A549 (cell line): ENCODE data around the gene WRNIP1. TPM values are rescaled to one million over a fixed set of nuclear protein-coding genes. Genes with fewer than 3 reads are reported as not detected.

Experiments
- ATAC-seq, 2 experiments: fragments of 200-7000 bp in 1 of 2; fragments of >200 bp in 1 of 2; cut with Nextera tagmentation in 1 of 2; cut with Tn5 transposase in 1 of 2; 3 replicates each; pipeline versions ENCODE4 v1.8.0 to v1.9.1; 2018 to 2020; ENCODE audit warnings: mild to moderate bottlenecking in 1 of 2, moderate library complexity in 1 of 2
- CTCF ChIA-PET: fragments of 300-600 bp; sonication (Branson Sonifier 250); formaldehyde crosslinking; extraction: SDS; loops from one replicate; lab custom pipeline; 2021; ENCODE audit warnings: antibody characterized with exemption, inconsistent platforms; lab: Yijun Ruan, JAX
- POLR2A ChIA-PET: fragments of 350-600 bp; formaldehyde crosslinking; extraction: SDS; loops from one replicate; lab custom pipeline; 2021; ENCODE audit warnings: antibody characterized with exemption, inconsistent platforms; lab: Yijun Ruan, JAX
- DNase-seq, 2 experiments: peaks; one replicate each; pipeline versions ENCODE4 v3.0.0 to v3.0.0-alpha.2; 2011 to 2016; ENCODE audit warnings: low read depth in 1 of 2, low spot score in 1 of 2
- FAIRE-seq: peaks from 2 replicates; lab custom pipeline; 2011; peaks lifted over from hg19 to GRCh38; lab: Jason Lieb, UNC
- H3K27ac ChIP-seq, 2 experiments: fragments of >200 bp; sonication (Bioruptor Twin); formaldehyde crosslinking; 3 replicates each; pipeline ENCODE4 v1.5.1; 2016 to 2017
- H3K4me1 ChIP-seq: fragments of >200 bp; sonication (Bioruptor Twin); formaldehyde crosslinking; 3 replicates; pipeline ENCODE4 v1.6.1; 2016
- H3K4me2 ChIP-seq: fragments of >200 bp; sonication (Bioruptor Twin); formaldehyde crosslinking; 3 replicates; pipeline ENCODE4 v1.6.1; 2016
- H3K4me3 ChIP-seq: fragments of >200 bp; sonication (Bioruptor Twin); formaldehyde crosslinking; 3 replicates; pipeline ENCODE4 v1.5.1; 2016
- H3K9me3 ChIP-seq: fragments of >200 bp; sonication (Bioruptor Twin); formaldehyde crosslinking; 3 replicates; pipeline ENCODE4 v1.6.1; 2016
- CBX2 ChIP-seq: fragments of 200-600 bp; sonication (generic); IDR thresholded peaks from 2 replicates; pipeline ENCODE4 v1.6.1; 2016; ENCODE audit warnings: low read depth, mild to moderate bottlenecking, borderline replicate concordance
- CHD4 ChIP-seq: fragments of 200-600 bp; sonication (generic); IDR thresholded peaks from 2 replicates; pipeline ENCODE4 v1.6.1; 2016; ENCODE audit warnings: antibody characterized with exemption, mild to moderate bottlenecking, borderline replicate concordance
- EHF ChIP-seq: fragments of 250-450 bp; sonication (Bioruptor Pico); IDR thresholded peaks from 2 replicates; pipeline ENCODE4 v1.5.0; 2020; ENCODE audit warnings: mild to moderate bottlenecking
- ESRRA ChIP-seq: fragments of 150-350 bp; IDR thresholded peaks from 2 replicates; pipeline ENCODE4 v1.6.1; 2014; ENCODE audit warnings: mild to moderate bottlenecking, low read length, borderline replicate concordance
- FOSB ChIP-seq: fragments of 250-450 bp; sonication (Bioruptor Pico); IDR thresholded peaks from 2 replicates; pipeline ENCODE4 v1.5.0; 2020; ENCODE audit warnings: mild to moderate bottlenecking, moderate library complexity
- GATA3 ChIP-seq: IDR thresholded peaks from 2 replicates; pipeline ENCODE4 v1.6.1; 2012; ENCODE audit warnings: borderline replicate concordance
- HEYL ChIP-seq: fragments of 250-450 bp; sonication (Bioruptor Pico); IDR thresholded peaks from 2 replicates; pipeline ENCODE4 v1.8.0; 2021; ENCODE audit warnings: mild to moderate bottlenecking, moderate library complexity
- HOXB13 ChIP-seq: fragments of 250-450 bp; sonication (Bioruptor Pico); IDR thresholded peaks from 2 replicates; pipeline ENCODE4 v1.5.0; 2020; ENCODE audit warnings: low read depth, mild to moderate bottlenecking, moderate library complexity
- HOXB5 ChIP-seq: fragments of 250-450 bp; sonication (Bioruptor Pico); IDR thresholded peaks from 2 replicates; pipeline ENCODE4 v1.5.0; 2020; ENCODE audit warnings: mild to moderate bottlenecking, moderate library complexity
- JUN ChIP-seq, 2 experiments: fragments of >200 bp; sonication (Bioruptor Twin); formaldehyde crosslinking; IDR thresholded peaks; 2 replicates in 1 of 2; 3 replicates in 1 of 2; pipeline ENCODE4 v1.6.1; 2016 to 2017
- KDM1A ChIP-seq: fragments of 200-600 bp; sonication (generic); IDR thresholded peaks from 2 replicates; pipeline ENCODE4 v1.6.1; 2016; ENCODE audit warnings: low read depth, mild to moderate bottlenecking
- MAFK ChIP-seq: fragments of 450-650 bp; IDR thresholded peaks from 2 replicates; pipeline ENCODE4 v1.6.1; 2014; ENCODE audit not compliant: partially characterized antibody
- MAX ChIP-seq: IDR thresholded peaks from 2 replicates; pipeline ENCODE4 v1.6.1; 2012
- MAZ ChIP-seq: fragments of 150-350 bp; IDR thresholded peaks from 2 replicates; pipeline ENCODE4 v1.6.1; 2014; ENCODE audit warnings: antibody characterized with exemption, low read depth, low read length, borderline replicate concordance
- MYC ChIP-seq: IDR thresholded peaks from 2 replicates; pipeline ENCODE4 v1.6.1; 2012; ENCODE audit warnings: mild to moderate bottlenecking, inconsistent platforms, low read length, improper control_type of control experiment, borderline replicate concordance
- NPAS2 ChIP-seq: fragments of 250-450 bp; sonication (Bioruptor Pico); IDR thresholded peaks from 2 replicates; pipeline ENCODE4 v1.8.0; 2022; ENCODE audit warnings: mild to moderate bottlenecking, moderate library complexity, borderline replicate concordance
- PBX3 ChIP-seq: IDR thresholded peaks from 2 replicates; pipeline ENCODE4 v1.6.1; 2012
- PHF8 ChIP-seq: fragments of 200-600 bp; sonication (generic); IDR thresholded peaks from 2 replicates; pipeline ENCODE4 v1.6.1; 2016; ENCODE audit warnings: low read depth, mild to moderate bottlenecking, antibody characterized with exemption, moderate library complexity, borderline replicate concordance
- POLR2AphosphoS2 ChIP-seq: conservative IDR thresholded peaks from 2 replicates; pipeline ENCODE4 v1.6.1; 2012; ENCODE audit warnings: low read length, improper control_type of control experiment, inconsistent platforms
- RNF2 ChIP-seq: fragments of 200-600 bp; sonication (generic); IDR thresholded peaks from 2 replicates; pipeline ENCODE4 v1.6.1; 2016; ENCODE audit warnings: low read depth, mild to moderate bottlenecking, antibody characterized with exemption, moderate library complexity, borderline replicate concordance
- SREBF2 ChIP-seq: fragments of 450-650 bp; IDR thresholded peaks from 2 replicates; pipeline ENCODE4 v1.6.1; 2014; ENCODE audit warnings: mild to moderate bottlenecking, moderate library complexity
- TFCP2L1 ChIP-seq: fragments of 250-450 bp; sonication (Bioruptor Pico); IDR thresholded peaks from 2 replicates; pipeline ENCODE4 v1.5.0; 2021; ENCODE audit warnings: mild to moderate bottlenecking
- ZC3H11A ChIP-seq: fragments of 450-650 bp; IDR thresholded peaks from 2 replicates; pipeline ENCODE4 v1.6.1; 2014; ENCODE audit warnings: antibody characterized with exemption, mild to moderate bottlenecking
- ZFP36 ChIP-seq: fragments of 450-650 bp; IDR thresholded peaks from 2 replicates; pipeline ENCODE4 v1.6.1; 2014; ENCODE audit warnings: borderline replicate concordance; ENCODE audit not compliant: partially characterized antibody
- WGBS: methylation state at CpG from one replicate; pipeline ENCODE4 v1.1.6; 2017; ENCODE audit errors: missing lambda C conversion rate; 5-methylcytosine and 5-hydroxymethylcytosine counted together
- polyA plus RNA-seq, 4 experiments: library from polyadenylated mRNA; depleted of rRNA in 3 of 4; stranded (reverse); fragments of >200 nt; fragmentation: RNase III in 1 of 4; extraction: RNeasy Plus Mini Kit Qiagen cat#74134 plus additional on column Dnase treatment in 1 of 4; gene quantifications; 2 replicates in 3 of 4; 3 replicates in 1 of 4; pipeline ENCODE4 v1.2.3, GENCODE V29; 2011 to 2017
- TF ChIP-seq, protein P1 (sequence below): fragments of 150-350 bp; IDR thresholded peaks from 2 replicates; pipeline ENCODE4 v1.6.1; 2014; ENCODE audit warnings: low read depth, mild to moderate bottlenecking, low read length
- TF ChIP-seq, protein P2 (sequence below): fragments of 250-450 bp; sonication (Bioruptor Pico); IDR thresholded peaks from 2 replicates; pipeline ENCODE4 v1.5.0; 2020; ENCODE audit warnings: low read depth, mild to moderate bottlenecking, moderate library complexity

WRNIP1 gene
- polyA plus RNA-seq, 2 of the 4 experiments (the other 2 are of a cell fraction), result 27.7 to 32.2 TPM

DNA sequence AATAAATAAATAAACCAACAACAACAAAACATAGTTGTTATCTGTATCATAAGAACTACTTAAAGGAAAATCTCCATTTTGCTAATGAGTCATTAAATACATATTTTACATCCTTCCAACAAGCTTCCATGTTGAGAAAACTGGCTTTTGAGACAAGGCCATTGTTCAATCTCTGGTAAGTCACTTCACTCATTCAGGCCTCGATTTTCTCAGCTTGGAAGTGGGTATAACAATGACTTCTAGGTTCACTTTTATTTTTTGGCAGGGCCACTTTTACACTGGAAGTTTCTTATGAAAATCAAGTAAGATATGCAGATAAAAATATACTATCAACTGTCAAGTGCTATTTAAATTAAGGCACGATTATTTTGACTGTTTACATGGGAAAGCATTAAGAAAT lies 30.0 kb downstream of the WRNIP1 start:
- Histone ChIP-seq H3K4me1 (peaks cover 18% of the 10 kb centered on the region), H3K27ac (no peak overlapping the region), H3K4me3 (no peak overlapping the region), H3K4me2 (no peak overlapping the region), H3K9me3 (no peaks in the 10 kb centered on the region)
- TF ChIP-seq ESRRA, result no peak
- TF ChIP-seq, protein P1, sequence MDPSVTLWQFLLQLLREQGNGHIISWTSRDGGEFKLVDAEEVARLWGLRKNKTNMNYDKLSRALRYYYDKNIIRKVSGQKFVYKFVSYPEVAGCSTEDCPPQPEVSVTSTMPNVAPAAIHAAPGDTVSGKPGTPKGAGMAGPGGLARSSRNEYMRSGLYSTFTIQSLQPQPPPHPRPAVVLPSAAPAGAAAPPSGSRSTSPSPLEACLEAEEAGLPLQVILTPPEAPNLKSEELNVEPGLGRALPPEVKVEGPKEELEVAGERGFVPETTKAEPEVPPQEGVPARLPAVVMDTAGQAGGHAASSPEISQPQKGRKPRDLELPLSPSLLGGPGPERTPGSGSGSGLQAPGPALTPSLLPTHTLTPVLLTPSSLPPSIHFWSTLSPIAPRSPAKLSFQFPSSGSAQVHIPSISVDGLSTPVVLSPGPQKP, result no peak
- FAIRE-seq (no peak), ATAC-seq (no peak), DNase-seq (no peak)
- WGBS, result 49% methylated on average over 2 of the region's 2 CpGs
- POLR2A ChIA-PET, result no interaction called here
- CTCF ChIA-PET, result interaction anchor here (0.8 to 2.6 kb wide), 3 partner anchors 12 to 137 kb away, joined by 3 to 7 read pairs (median 5); no protein-coding TSS in a partner anchor

- ChIA-PET CTCF (interaction anchor here (0.8 to 2.6 kb wide), 5 partner anchors 13 to 136 kb away, joined by 3 to 8 read pairs (median 5); no protein-coding TSS in a partner anchor), POLR2A (no interaction called here)
- ATAC-seq, result no peak
- no peak overlapping the region for H3K27ac ChIP-seq
- H3K9me3 ChIP-seq, result no peaks in the 10 kb centered on the region
- H3K4me3 ChIP-seq, result no peak overlapping the region
- no peak for DNase-seq
- 93% methylated on average over 12 of the region's 16 CpGs for WGBS
- no peak overlapping the region for H3K4me2 ChIP-seq
- no peak for FAIRE-seq
- peaks cover 10% of the 10 kb centered on the region for H3K4me1 ChIP-seq
- no peak for TF ChIP-seq MAX
- no peak for TF ChIP-seq CBX2
- no peak for TF ChIP-seq GATA3
- TF ChIP-seq HOXB13 (CRISPR knock-in tag), result no peak
- no peak for TF ChIP-seq TFCP2L1 (CRISPR knock-in tag)
- TF ChIP-seq HEYL (CRISPR knock-in tag), result no peak
- no peak for TF ChIP-seq MYC
- TF ChIP-seq HOXB5 (CRISPR knock-in tag), result no peak
- no peak for TF ChIP-seq FOSB (CRISPR knock-in tag)
- no peak for TF ChIP-seq ESRRA
- TF ChIP-seq PBX3, result no peak
- TF ChIP-seq ZFP36, result no peak
- TF ChIP-seq KDM1A, result no peak
- no peak for TF ChIP-seq MAZ
- no peak for TF ChIP-seq ZC3H11A
- TF ChIP-seq SREBF2, result no peak
- TF ChIP-seq, protein P2, sequence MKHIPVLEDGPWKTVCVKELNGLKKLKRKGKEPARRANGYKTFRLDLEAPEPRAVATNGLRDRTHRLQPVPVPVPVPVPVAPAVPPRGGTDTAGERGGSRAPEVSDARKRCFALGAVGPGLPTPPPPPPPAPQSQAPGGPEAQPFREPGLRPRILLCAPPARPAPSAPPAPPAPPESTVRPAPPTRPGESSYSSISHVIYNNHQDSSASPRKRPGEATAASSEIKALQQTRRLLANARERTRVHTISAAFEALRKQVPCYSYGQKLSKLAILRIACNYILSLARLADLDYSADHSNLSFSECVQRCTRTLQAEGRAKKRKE, result no peak
- TF ChIP-seq CHD4, result no peak
- TF ChIP-seq, all 56 proteins: peak for 0
Observed at GRCh38 chr6:2795956-2796355, 30.8 kb downstream of the WRNIP1 start.

- TF ChIP-seq SREBF2 (no peak), JUN (IDR thresholded peaks at IDR 0.05) (no peak), PHF8 (no peak), EHF (CRISPR knock-in tag) (no peak), POLR2AphosphoS2 (no peak), FOSB (CRISPR knock-in tag) (no peak), ESRRA (no peak), TFCP2L1 (CRISPR knock-in tag) (no peak), NPAS2 (CRISPR knock-in tag) (no peak), RNF2 (no peak), ZFP36 (no peak), MAFK (no peak)
- TF ChIP-seq, all 56 proteins: peak for 0
- Histone ChIP-seq H3K4me2 (no peak overlapping the region), H3K4me3 (no peak overlapping the region), H3K27ac (peak overlapping the region in 1 of 2 experiments; percentile 45; a peak in 1 of 6 replicates), H3K9me3 (no peaks in the 10 kb centered on the region), H3K4me1 (0 out of 3 replicates have a peak, but pooled peaks cover 4% of the 10 kb centered on the region)
- DNase-seq, result no peak
- 83% methylated on average over 4 of the region's 6 CpGs for WGBS
- CTCF ChIA-PET, result interaction anchor here (0.7 to 2.6 kb wide), 6 partner anchors 18 to 147 kb away, joined by 3 to 8 read pairs (median 4); no protein-coding TSS in a partner anchor
- FAIRE-seq, result no peak
- POLR2A ChIA-PET, result interaction anchor here (1.4 kb wide), 1 partner anchor 14 kb away, joined by 3 read pairs; no protein-coding TSS in a partner anchor
- no peak for ATAC-seq
Observed at GRCh38 chr6:2796861-2797260, 31.7 kb downstream of the WRNIP1 start.
